GM13976 (cell line): ENCODE measurements around the gene SRXN1.

Source experiments
- DNase-seq: peaks from one replicate; pipeline ENCODE4 v3.0.0; 2012; ENCODE audit warnings: low spot score
- in situ Hi-C: fragments of 300-500 bp; cut with MboI; formaldehyde crosslinking; loops from one replicate; pipeline ENCODE4 v1.12.0; 2022; ENCODE audit warnings: low sequenced_read_pairs, mixed read lengths, inconsistent platforms; ENCODE audit not compliant: unreplicated experiment
- TF ChIP-seq, protein P1 (sequence below): IDR thresholded peaks from 2 replicates; pipeline ENCODE4 v1.5.1; 2012; ENCODE audit warnings: borderline replicate concordance, mild to moderate bottlenecking; ENCODE audit not compliant: insufficient read depth; ENCODE audit errors: extremely low read depth, missing control alignments, control extremely low read depth

Gene SRXN1

DNA sequence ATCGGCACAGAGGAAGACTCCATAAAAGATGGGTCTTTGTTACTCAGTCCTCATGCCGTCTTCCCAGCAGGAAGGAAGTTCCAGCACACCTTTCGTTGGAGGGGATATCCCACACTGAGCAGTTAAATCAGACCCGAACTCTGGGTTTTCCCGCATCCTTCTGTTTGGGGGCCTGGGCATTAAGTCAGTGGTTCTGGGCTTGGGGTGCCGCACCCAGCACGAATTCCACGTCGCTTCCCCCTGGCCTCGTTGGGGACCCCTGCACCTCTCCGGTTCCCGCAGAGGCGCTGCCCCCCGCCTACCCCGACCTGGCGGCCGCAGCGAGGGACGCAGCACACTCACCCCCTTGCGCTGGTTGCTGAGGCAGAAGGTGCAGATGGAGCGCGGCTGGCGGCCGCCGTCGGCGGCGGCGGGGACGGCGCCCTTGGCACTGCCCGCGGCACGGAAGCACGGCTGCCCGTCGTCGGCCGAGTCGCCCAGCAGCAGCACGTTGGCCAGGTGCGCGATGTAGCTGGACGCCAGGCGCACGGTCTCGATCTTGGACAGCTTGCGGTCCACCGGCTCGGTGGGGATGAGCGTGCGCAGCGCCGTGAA is 43.5 kb downstream of the SRXN1 start:
- no peak for DNase-seq
- TF ChIP-seq, protein P1, sequence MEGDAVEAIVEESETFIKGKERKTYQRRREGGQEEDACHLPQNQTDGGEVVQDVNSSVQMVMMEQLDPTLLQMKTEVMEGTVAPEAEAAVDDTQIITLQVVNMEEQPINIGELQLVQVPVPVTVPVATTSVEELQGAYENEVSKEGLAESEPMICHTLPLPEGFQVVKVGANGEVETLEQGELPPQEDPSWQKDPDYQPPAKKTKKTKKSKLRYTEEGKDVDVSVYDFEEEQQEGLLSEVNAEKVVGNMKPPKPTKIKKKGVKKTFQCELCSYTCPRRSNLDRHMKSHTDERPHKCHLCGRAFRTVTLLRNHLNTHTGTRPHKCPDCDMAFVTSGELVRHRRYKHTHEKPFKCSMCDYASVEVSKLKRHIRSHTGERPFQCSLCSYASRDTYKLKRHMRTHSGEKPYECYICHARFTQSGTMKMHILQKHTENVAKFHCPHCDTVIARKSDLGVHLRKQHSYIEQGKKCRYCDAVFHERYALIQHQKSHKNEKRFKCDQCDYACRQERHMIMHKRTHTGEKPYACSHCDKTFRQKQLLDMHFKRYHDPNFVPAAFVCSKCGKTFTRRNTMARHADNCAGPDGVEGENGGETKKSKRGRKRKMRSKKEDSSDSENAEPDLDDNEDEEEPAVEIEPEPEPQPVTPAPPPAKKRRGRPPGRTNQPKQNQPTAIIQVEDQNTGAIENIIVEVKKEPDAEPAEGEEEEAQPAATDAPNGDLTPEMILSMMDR: no peak
- in situ Hi-C loops: no loop called here

DNA sequence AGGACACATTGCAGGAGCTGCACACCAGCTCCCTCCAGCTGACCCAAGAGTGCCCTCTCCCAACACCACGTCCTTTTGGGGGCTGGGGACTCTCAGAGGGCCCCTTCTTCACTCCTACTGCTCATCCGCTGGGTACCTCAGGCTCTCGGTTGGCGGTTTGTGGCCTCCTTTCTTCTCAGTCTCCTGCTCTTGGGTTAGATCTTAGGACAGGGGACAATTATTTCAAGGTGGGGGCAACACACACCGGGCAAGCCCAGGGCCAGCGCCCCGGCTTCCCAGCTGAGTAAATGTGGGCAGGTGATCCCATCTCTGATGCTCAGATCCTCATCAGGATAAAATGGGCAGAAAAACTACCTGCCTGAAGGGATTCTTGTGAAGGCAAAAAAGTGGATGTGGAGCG is 44.0 kb downstream of the SRXN1 start:
- TF ChIP-seq, protein P1: no peak
- in situ Hi-C loops: no loop called here
- no peak for DNase-seq

DNA sequence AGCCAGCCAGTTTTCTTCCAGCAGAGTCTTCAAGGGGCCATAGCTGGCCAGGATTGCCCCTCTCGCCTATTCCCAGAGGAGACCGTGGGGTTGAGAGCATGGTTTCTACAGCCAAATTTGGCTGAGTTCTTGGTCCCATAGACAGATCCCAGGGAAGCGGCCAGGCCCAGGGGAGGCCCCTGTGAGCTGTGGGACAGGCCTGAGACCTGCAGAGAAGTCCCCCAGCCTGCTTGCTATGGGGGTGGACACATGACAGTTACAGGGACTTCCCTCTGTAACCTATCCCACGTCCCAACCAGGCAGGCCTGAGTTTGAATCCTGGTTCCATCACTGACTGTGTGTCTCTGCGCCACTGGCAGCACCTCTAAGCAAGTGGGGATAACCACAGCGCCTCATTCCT is 45.5 kb downstream of the SRXN1 start:
- in situ Hi-C loops: no loop called here
- TF ChIP-seq, protein P1: no peak
- DNase-seq: no peak

DNA sequence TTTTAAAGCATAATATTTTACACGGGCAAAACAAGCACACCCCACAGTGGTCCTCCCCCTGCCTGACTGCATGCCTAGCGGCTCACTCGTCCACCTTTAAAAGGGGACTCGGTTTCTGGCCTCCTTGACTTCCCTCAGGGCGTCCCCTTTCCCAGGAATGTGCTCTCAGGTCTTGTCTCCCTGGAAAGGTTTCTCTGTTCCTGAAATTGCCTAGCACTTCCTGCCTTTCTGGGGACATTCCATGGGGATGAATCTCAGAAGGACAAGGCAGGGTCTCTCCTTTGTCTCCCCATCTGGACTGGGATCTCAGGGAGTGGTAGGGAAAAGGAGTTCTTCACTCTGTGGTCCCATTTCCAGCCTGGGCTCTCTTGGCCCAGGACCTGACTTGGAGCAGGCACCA is 47.8 kb downstream of the SRXN1 start:
- in situ Hi-C loops: no loop called here
- no peak for DNase-seq
- TF ChIP-seq, protein P1: no peak

DNA sequence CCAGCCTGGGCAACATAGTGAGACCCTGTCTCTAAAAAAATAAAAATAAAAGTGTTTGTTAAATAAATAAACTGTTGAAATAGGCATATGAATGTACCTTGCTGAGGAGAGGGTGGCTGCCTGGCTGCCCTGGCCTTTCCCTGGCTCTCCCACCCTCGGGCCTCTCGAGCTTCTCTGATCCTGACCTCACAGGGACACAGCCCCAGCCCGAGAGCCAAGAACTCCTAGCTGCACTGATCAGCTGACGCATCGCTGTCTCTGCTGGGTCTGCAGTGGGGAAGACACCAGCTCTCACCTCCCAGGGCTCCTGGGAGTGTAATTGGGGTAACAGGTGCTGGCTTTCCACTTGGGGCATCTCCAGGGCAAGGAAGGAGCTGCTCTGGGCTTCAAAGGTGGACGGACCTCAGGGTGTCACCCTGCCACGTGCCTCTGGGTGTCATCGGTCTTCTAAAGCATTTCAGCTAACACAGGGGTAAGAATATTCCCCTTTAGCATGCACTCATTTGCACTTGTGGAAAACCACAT is 49.8 kb downstream of the SRXN1 start:
- TF ChIP-seq, protein P1: no peak
- in situ Hi-C loops: no loop called here
- no peak for DNase-seq

DNA sequence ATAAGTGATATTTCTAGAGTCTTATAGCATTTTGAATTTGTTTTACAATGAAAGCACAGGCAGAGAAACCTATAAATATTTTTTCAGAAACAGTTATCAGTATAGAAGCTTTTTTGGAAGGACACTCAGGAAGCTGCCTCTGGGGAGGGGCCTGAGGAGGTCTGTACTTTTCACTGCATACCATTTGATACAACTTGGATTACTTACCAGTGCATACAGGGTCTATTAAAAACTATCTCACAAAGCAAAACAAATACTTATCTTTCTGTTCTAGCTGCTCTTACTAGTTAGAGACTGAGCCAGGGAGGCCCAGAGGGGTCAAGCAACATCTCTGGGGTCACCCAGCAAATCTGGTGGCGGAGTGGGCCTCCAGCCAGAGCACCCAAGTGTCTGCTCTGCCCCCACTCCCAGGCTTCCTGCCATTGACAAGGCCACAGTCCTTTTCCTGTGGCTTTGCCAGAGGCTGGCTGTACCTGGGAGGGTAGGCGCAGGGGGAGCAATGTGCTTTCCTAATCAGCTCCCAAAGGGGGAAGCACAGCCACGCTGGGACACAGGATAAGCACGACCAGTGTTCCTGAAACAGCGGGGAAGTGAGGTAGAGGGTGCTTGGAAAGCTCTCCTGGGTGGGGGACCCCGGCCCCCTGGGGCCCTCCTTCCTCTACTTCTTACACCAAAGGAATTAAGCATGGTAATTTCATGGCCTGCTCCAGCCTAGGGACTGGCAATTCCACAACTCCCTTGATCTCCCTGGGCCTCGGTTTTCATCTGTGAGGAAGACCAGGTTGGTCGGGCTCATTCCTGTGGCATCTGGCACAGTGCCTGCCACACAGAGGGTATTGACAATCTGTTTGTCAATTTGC is 50.7 kb downstream of the SRXN1 start:
- no peak for DNase-seq
- in situ Hi-C loops: no loop called here
- TF ChIP-seq, protein P1: no peak

DNA sequence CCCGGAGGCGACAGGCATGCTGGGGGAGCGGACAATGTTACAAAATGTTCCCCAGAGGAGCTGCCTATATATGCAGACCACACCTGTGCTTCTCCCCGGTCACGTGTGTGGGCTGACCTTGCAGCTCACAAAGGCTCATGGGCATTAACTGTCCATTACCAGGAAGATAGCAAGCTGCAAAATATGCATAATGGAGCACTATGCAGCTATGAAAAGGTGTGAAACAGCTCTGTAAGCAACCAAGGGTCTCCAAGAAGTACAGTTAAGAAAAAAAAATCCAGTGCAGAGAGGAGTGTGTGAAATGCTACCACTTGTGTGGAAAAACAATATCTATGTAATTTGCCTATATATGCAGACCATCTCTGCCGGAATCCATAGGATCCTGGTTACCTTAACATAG is 52.3 kb downstream of the SRXN1 start:
- TF ChIP-seq, protein P1: no peak
- in situ Hi-C loops: no loop called here
- DNase-seq: no peak
